ENCODE measurements around the gene KRTAP9-6. TPM values are rescaled to one million over a fixed set of nuclear protein-coding genes. Genes with fewer than 3 reads are reported as not detected.

The KRTAP9-6 gene
- total and polyA plus RNA-seq, 2 donors (not counting 1 experiment from before 2014, with no cell fraction given) = not detected

DNA sequence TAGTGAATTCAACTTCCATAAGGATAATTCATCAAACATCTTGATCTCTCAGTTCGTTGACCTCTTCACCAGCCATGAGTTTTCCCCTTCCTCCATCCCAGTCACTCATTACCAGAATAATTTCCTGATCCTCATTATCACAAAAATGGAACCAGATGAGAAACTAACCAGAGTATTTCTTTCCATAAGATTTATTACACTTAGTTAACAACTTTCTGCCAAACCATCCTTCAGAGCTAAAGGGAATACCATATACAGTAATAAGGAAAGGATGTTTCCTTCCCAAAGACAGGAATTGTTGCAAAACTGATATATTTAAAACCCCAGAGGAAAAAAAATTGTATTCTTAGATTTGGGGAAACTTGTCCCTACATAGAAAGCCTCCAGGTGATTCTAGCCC, 28.8 kb downstream of the KRTAP9-6 start:
- DNase-seq (no peak), ATAC-seq (ENCODE audit: low read depth) (no peak)
- CTCF ChIA-PET = no interaction called here
- Histone ChIP-seq H3K4me3 (ENCODE audit: control extremely low read depth in 1 of 5, extremely low read depth in 1 of 5, insufficient read depth in 1 of 5, low read depth in 2 of 5, low read length in 4 of 5) (no peak overlapping the region), H3K4me2 (replicated peaks; ENCODE audit: low read depth, low read length, poor library complexity, severe bottlenecking) (no peak overlapping the region), H3K9me3 (ENCODE audit: control extremely low read depth in 1 of 3, control insufficient read depth in 2 of 3, insufficient read depth in 1 of 3, low read length in 2 of 3) (no peaks in the 10 kb centered on the region), H2AFZ (ENCODE audit: insufficient read depth, low read depth, low read length, poor library complexity, severe bottlenecking) (no peak overlapping the region), H3K36me3 (replicated peaks in 1 of 2; ENCODE audit: control extremely low read depth in 1 of 2, control insufficient read depth in 1 of 2, extremely low read depth in 1 of 2, insufficient read depth in 2 of 2, low read length in 1 of 2) (no peaks in the 10 kb centered on the region), H3K79me2 (ENCODE audit: control insufficient read depth, insufficient read depth, low read length) (no peaks in the 10 kb centered on the region), H3K4me1 (ENCODE audit: control insufficient read depth in 2 of 2, insufficient read depth in 2 of 2, low read length in 2 of 2) (peaks cover 0 to 1% of the 10 kb centered on the region in 2 donors), H3K27me3 (replicated peaks in 1 of 4; ENCODE audit: control extremely low read depth in 1 of 4, control insufficient read depth in 3 of 4, insufficient read depth in 4 of 4, low read length in 3 of 4) (peaks cover 0 to 2% (median 0%) of the 10 kb centered on the region in 4 experiments), H3K9ac (ENCODE audit: low read length) (no peak overlapping the region), H3K27ac (ENCODE audit: low read length in 2 of 2) (no peak overlapping the region), H4K20me1 (ENCODE audit: control insufficient read depth, insufficient read depth, low read length, poor library complexity, severe bottlenecking) (no peaks in the 10 kb centered on the region)
- POLR2A ChIA-PET = no interaction called here
- Mint-ChIP-seq H3K27me3 (peaks cover 25% of the 10 kb centered on the region), H3K4me1 (peaks cover 1% of the 10 kb centered on the region), H3K4me3 (no peak overlapping the region), H3K9me3 (ENCODE audit: insufficient read depth) (no peaks in the 10 kb centered on the region), H3K27ac (no peak overlapping the region)
- WGBS (ENCODE audit: insufficient coverage) = 78% methylated on average over 1 of the region's 1 CpG
- TF ChIP-seq, protein P1, sequence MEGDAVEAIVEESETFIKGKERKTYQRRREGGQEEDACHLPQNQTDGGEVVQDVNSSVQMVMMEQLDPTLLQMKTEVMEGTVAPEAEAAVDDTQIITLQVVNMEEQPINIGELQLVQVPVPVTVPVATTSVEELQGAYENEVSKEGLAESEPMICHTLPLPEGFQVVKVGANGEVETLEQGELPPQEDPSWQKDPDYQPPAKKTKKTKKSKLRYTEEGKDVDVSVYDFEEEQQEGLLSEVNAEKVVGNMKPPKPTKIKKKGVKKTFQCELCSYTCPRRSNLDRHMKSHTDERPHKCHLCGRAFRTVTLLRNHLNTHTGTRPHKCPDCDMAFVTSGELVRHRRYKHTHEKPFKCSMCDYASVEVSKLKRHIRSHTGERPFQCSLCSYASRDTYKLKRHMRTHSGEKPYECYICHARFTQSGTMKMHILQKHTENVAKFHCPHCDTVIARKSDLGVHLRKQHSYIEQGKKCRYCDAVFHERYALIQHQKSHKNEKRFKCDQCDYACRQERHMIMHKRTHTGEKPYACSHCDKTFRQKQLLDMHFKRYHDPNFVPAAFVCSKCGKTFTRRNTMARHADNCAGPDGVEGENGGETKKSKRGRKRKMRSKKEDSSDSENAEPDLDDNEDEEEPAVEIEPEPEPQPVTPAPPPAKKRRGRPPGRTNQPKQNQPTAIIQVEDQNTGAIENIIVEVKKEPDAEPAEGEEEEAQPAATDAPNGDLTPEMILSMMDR (IDR thresholded peaks at IDR 0.05) = no peak
- TF ChIP-seq EZH2 (IDR thresholded peaks at IDR 0.05; ENCODE audit: borderline replicate concordance, insufficient read depth, low read depth, low read length, poor library complexity, severe bottlenecking) = no peak
- intact Hi-C loops (cut with micrococcal nuclease) = no loop called here

DNA sequence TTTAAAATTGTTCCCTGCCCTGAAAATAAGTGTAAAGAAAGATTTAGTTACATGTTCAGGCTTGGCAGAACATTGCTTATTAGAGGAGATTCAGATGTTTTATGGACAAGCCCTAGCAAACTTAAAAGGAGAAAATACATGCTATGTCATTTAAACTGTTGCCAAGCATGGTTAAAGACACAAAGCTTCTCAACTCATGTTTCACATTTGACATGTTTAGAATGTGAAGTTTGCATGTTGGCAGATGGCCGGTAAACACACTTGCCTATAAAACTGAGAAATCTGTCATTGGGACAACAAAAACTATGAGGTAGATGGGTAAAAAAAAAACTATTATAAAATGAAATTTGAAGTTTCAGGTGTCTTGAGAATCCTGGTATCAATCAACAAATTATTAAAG, 31.7 kb downstream of the KRTAP9-6 start:
- Mint-ChIP-seq H3K9me3 (ENCODE audit: insufficient read depth) (peaks cover 2% of the 10 kb centered on the region), H3K27ac (no peak overlapping the region), H3K4me1 (no peaks in the 10 kb centered on the region), H3K4me3 (no peak overlapping the region), H3K27me3 (peaks cover 21% of the 10 kb centered on the region)
- intact Hi-C loops (cut with micrococcal nuclease) = no loop called here
- H3K79me2 ChIP-seq (ENCODE audit: control insufficient read depth, insufficient read depth, low read length) = no peaks in the 10 kb centered on the region
- CTCF ChIA-PET = no interaction called here
- ATAC-seq (ENCODE audit: low read depth) (no peak), DNase-seq (no peak)
- POLR2A ChIA-PET = no interaction called here
- H2AFZ ChIP-seq (ENCODE audit: insufficient read depth, low read depth, low read length, poor library complexity, severe bottlenecking) = no peak overlapping the region
- no peak for TF ChIP-seq EZH2 (IDR thresholded peaks at IDR 0.05; ENCODE audit: borderline replicate concordance, insufficient read depth, low read depth, low read length, poor library complexity, severe bottlenecking)
- TF ChIP-seq, protein P1 (IDR thresholded peaks at IDR 0.05) = no peak
- no peak overlapping the region for H3K4me3 ChIP-seq (ENCODE audit: control extremely low read depth in 1 of 5, extremely low read depth in 1 of 5, insufficient read depth in 1 of 5, low read depth in 2 of 5, low read length in 4 of 5)
- no peaks in the 10 kb centered on the region for H3K36me3 ChIP-seq (replicated peaks in 1 of 2; ENCODE audit: control extremely low read depth in 1 of 2, control insufficient read depth in 1 of 2, extremely low read depth in 1 of 2, insufficient read depth in 2 of 2, low read length in 1 of 2)
- no peaks in the 10 kb centered on the region for H4K20me1 ChIP-seq (ENCODE audit: control insufficient read depth, insufficient read depth, low read length, poor library complexity, severe bottlenecking)
- no peaks in the 10 kb centered on the region for H3K9me3 ChIP-seq (ENCODE audit: control extremely low read depth in 1 of 3, control insufficient read depth in 2 of 3, insufficient read depth in 1 of 3, low read length in 2 of 3)
- no peak overlapping the region for H3K9ac ChIP-seq (ENCODE audit: low read length)
- peaks cover 0 to 2% (median 0%) of the 10 kb centered on the region in 4 experiments for H3K27me3 ChIP-seq (replicated peaks in 1 of 4; ENCODE audit: control extremely low read depth in 1 of 4, control insufficient read depth in 3 of 4, insufficient read depth in 4 of 4, low read length in 3 of 4)
- no CpG with 5 or more reads among the region's 1 CpG for WGBS (ENCODE audit: insufficient coverage)
- H3K27ac ChIP-seq (ENCODE audit: low read length in 2 of 2) = no peak overlapping the region
- H3K4me2 ChIP-seq (replicated peaks; ENCODE audit: low read depth, low read length, poor library complexity, severe bottlenecking) = no peak overlapping the region
- H3K4me1 ChIP-seq (ENCODE audit: control insufficient read depth in 2 of 2, insufficient read depth in 2 of 2, low read length in 2 of 2) = no peaks in the 10 kb centered on the region
